Measurements from ENCODE around the gene P2RX2.
"Not testable (repeated sequence)": the region's sequence is repeated elsewhere in the genome, so short reads cannot be mapped to it uniquely, and the experiment has no call there.

The P2RX2 gene

GRCh38 chr12:132583411-132583710 is 35.2 kb upstream of the P2RX2 start:
- DNase-seq (ENCODE audit: insufficient read length, low spot score) (no peak), FAIRE-seq (no peak)

- DNase-seq (ENCODE audit: insufficient read length, low spot score), result no peak
- no peak for FAIRE-seq
These were observed 34.8 kb upstream of the P2RX2 start for GRCh38 chr12:132583736-132584135.

- DNase-seq (ENCODE audit: insufficient read length, low spot score), result no peak
- FAIRE-seq, result no peak
These were observed 34.1 kb upstream of the P2RX2 start for GRCh38 chr12:132584429-132584828.

GRCh38 chr12:132585177-132585576 is 33.4 kb upstream of the P2RX2 start:
- no peak for DNase-seq (ENCODE audit: insufficient read length, low spot score)
- no peak for FAIRE-seq

- FAIRE-seq (no peak), DNase-seq (ENCODE audit: insufficient read length, low spot score) (no peak)
These were observed 31.6 kb upstream of the P2RX2 start for GRCh38 chr12:132586929-132587328.

DNA sequence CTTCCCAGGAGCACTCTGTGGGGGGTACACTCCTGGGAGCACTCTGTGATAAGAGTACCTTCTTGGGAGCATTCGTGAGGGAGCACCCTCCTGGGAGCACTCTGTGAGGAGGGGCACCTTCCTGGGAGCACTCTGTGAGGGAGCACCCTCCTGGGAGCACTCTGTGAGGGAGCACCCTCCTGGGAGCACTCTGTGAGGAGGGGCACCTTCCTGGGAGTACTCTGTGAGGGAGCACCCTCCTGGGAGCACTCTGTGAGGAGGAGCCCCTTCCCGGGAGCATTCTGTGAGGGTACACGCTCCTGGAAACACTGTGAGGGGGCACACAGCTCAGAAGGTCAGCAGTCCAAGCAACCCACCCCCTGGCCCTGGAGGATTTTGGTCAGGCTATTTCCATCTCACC is 30.8 kb upstream of the P2RX2 start:
- DNase-seq (ENCODE audit: insufficient read length, low spot score), result no peak
- FAIRE-seq, result no peak

DNA sequence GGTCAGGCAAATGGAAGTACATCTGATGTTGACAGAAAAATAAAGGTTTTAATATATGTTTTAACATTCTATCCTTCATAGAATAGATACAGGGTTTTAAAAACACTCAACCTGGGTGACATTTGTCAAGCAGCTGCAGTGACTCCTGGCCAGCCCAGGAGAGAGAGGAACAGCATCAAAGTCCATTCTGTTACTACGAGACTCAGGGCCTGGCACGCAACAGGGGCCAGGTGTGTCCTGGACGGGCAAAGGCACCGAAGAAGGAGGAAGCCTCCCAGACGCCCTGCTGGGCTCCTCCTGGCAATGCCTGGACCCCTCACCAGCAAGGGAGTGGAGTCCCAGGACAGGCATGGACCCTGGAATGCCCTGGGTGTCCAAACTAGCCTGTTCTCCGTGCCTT is 30.3 kb upstream of the P2RX2 start:
- DNase-seq (ENCODE audit: insufficient read length, low spot score) (no peak), FAIRE-seq (no peak)

- FAIRE-seq, result no peak
- DNase-seq (ENCODE audit: insufficient read length, low spot score), result no peak
These were observed 29.5 kb upstream of the P2RX2 start for GRCh38 chr12:132588821-132589669.

GRCh38 chr12:132591107-132591935 is 27.3 kb upstream of the P2RX2 start:
- no peak for FAIRE-seq
- DNase-seq (ENCODE audit: insufficient read length, low spot score), result no peak

DNA sequence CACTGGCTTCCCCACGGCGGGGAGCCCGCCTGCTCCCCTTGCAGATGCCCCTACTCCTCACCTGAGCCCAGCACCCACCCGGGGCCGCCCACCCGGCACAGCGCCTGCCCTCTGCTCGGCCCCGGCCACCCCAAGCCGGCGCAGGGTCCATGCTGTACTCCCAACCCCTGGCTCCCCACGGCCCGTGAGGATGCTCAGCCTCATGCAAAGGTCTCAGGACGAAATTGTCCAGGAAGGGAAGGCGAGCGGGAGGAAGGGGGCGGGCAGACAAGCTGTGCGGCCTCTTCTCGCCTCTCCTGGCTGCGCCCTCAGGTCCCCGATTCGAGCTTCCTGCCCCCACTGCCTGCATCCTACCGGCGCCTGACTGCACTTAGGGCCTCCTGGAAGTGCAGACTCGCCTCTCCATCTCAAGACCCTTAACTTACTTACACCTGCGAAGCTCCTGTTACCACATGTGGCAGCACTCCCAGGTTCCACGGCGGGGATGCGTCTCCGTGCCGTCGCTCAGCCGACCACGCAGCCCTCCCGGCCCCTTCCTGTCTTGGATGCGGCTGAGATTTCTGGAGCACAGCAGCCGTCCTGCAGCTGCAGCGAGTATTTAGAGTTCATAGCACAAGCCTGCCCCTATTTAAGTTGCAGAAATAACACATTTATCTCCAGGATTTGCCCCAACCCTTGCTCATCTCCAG is 26.1 kb upstream of the P2RX2 start:
- DNase-seq (ENCODE audit: insufficient read length, low spot score) (no peak), FAIRE-seq (no peak)

GRCh38 chr12:132593071-132593470 is 25.5 kb upstream of the P2RX2 start:
- FAIRE-seq, result no peak
- DNase-seq (ENCODE audit: insufficient read length, low spot score), result no peak

DNA sequence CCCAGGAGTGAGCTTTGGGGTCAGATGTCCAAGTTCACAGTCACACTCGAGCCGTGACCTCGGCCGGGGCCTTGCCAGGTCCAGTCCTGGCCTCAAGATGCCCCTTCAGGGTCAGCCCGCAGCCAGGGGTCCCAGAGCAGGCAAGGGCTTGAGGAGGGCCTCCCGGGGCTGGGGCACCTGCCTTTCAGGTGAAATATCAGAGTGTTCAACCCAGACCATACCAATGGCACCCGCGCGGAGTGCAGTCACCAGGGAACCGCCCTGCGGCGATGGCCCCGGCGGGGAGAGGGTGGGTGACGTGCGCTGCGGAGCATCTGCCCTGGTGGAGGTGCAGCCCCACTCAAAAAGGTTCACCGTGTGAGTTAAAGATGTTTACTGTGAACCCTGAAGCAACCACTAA is 25.1 kb upstream of the P2RX2 start:
- DNase-seq (ENCODE audit: insufficient read length, low spot score), result no peak
- FAIRE-seq, result no peak

DNA sequence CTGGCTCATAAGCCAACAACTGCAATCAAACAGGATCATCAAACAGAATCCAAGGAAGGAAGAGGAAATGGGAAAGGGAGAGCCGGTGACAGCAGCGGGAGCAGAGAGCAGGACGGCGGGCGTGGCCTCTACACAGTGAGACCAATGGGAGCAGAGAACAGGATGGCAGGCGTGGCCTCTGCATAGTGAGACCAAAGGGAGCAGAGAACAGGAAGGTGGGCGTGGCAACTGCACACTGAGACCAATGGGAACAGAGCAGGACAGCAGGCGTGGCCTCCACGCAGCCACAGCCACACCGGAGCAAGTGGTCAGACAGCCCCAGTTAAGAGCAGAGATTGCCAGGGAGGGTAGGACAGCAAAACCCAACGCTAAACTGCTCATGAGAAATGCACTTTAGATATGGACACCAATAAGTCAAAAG is 24.6 kb upstream of the P2RX2 start:
- FAIRE-seq, result no peak
- peak; percentile 62 for DNase-seq (ENCODE audit: insufficient read length, low spot score)

DNA sequence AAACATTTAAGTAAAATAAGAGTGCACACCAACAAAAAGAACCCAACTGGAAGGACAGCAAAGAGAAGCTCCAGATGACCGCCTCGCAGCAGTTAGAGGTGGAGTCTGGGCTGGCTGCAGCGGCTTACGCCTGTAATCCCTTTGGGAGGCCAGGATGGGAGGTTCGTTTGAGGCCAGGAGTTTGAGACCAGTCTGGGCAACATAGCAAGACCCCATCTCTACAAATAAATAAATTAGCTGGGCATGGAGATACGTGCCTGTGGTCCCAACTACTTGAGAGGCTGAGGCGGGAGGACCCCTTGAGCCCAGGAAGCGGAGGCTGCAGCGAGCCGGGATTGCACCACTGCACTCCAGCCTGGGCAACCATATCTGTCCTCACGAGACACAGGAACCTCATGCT is 23.4 kb upstream of the P2RX2 start:
- DNase-seq (ENCODE audit: insufficient read length, low spot score) (no peak), FAIRE-seq (no peak)

- DNase-seq (ENCODE audit: insufficient read length, low spot score) (no peak), FAIRE-seq (no peak)
These were observed 22.6 kb upstream of the P2RX2 start for GRCh38 chr12:132596016-132596415.

DNA sequence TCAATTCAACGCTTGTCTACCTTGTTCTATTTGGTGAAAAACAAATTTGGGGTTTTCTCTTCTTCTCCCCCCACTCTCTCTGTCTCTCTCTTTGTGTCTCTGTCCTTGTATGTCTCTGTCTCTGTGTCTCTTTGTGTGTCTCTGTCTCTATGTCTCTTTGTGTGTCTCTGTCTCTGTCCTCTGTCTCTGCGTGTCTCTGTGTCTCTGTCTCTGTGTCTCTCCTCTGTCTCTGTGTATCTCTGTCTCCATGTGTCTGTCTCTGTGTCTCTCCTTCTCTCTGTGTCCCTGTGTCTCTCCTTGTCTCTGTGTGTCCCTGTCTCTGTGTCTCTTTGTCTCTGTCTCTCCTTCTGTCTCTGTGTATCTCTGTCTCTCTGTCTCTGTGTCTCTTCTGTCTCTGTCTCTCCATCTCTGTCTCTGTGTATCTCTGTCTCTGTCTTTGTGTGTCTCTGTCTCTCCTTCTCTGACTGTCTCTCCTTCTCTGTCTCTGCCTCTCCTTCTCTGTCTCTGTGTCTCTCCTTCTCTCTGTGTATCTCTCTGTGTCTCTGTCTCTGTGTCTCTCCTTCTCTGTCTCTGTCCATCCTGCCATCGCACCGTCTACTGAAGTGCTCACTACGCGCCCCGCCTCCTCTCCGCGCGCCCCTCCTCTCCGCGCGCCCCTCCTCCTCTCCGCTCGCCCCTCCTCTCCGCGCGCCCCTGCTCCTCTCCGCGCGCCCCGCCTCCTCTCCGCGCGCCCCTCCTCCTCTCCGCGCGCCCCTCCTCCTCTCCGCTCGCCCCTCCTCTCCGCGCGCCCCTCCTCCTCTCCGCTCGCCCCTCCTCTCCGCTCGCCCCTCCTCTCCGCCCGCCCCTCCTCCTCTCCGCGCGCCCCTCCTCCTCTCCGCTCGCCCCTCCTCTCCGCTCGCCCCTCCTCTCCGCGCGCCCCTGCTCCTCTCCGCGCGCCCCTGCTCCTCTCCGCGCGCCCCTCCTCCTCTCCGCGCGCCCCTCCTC is 21.0 kb upstream of the P2RX2 start:
- FAIRE-seq, result peak; percentile 21

GRCh38 chr12:132599502-132599901 is 19.1 kb upstream of the P2RX2 start:
- not testable (repeated sequence) for DNase-seq (ENCODE audit: insufficient read length, low spot score); FAIRE-seq

More for the DNA sequence above, 21.0 kb upstream of the P2RX2 start:
- DNase-seq (ENCODE audit: insufficient read length, low spot score), result no peak

DNA sequence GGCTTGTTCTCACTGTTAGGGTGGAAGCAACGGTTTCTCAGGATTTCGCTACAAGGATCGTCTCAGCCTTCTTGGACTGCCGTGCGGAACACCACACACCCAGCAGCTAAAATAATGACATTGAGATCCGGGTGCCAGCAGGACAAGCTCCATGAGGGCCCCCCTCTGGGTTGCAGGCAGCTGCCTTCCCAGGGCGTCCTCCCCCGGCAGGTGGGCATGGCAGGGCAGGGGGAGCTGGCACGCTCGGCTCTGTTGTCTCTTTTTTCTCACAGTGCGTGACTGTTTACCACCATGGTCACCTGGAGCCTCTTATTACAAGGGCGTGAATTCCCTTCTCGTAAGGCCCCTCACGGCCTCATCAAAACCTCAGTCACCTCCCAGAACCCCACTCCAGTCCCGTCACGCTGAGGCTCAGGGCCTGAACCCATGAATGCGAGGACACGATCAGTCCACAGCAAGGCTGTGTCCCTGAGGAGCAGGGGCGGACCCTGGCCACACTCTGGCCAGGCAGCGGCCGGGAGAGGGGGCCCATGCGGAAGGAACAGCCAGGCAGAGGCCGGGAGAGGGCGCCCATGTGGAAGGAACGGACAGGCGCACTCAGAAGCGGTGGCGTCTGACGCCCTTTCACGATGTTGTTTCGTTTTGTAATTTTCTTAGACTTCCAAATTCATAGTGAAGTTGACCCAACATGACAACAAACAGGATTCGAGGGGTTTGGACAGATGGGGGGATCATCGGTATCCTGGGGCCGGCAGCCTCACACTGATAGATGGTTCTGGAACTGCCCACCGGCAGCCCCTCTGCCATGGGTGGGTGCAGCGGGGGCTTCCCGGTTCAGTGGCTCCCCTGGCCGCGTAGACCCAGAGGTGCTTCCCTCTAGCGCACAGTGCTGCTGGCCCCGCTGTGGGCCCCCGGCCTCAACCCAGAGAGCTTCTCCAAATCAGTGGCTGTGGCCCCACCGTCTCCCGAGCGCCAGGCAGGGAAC is 18.2 kb upstream of the P2RX2 start:
- FAIRE-seq (peak; percentile 21), DNase-seq (ENCODE audit: insufficient read length, low spot score) (peak; percentile 65)
